ENCODE results near the gene CACHD1.
"Not testable (repeated sequence)": the region's sequence is repeated elsewhere in the genome, so short reads cannot be mapped to it uniquely, and the experiment has no call there.

CACHD1 gene

GRCh38 chr1:64686828-64687724, 217.1 kb downstream of the CACHD1 start:
- DNase-seq (ENCODE audit: extremely low read depth in 1 of 2, low read depth in 1 of 2): no peak

- DNase-seq (ENCODE audit: extremely low read depth in 1 of 2, low read depth in 1 of 2): no peak
These were observed 217.9 kb downstream of the CACHD1 start for GRCh38 chr1:64687725-64688327.

GRCh38 chr1:64691626-64692025, 221.7 kb downstream of the CACHD1 start:
- no peak for DNase-seq (ENCODE audit: extremely low read depth in 1 of 2, low read depth in 1 of 2)

- no peak for DNase-seq (ENCODE audit: extremely low read depth in 1 of 2, low read depth in 1 of 2)
These were observed 223.0 kb downstream of the CACHD1 start for GRCh38 chr1:64692911-64693310.

- DNase-seq (ENCODE audit: extremely low read depth in 1 of 2, low read depth in 1 of 2): no peak
These were observed 223.5 kb downstream of the CACHD1 start for GRCh38 chr1:64693406-64693805.

- no peak for DNase-seq (ENCODE audit: extremely low read depth in 1 of 2, low read depth in 1 of 2)
These were observed 226.9 kb downstream of the CACHD1 start for GRCh38 chr1:64696879-64697278.

- DNase-seq (ENCODE audit: extremely low read depth in 1 of 2, low read depth in 1 of 2): no peak
These were observed 229.4 kb downstream of the CACHD1 start for GRCh38 chr1:64699327-64699726.

- DNase-seq (ENCODE audit: extremely low read depth in 1 of 2, low read depth in 1 of 2): no peak
These were observed 231.1 kb downstream of the CACHD1 start for GRCh38 chr1:64701071-64701470.

GRCh38 chr1:64701886-64702285, 232.0 kb downstream of the CACHD1 start:
- DNase-seq (ENCODE audit: extremely low read depth in 1 of 2, low read depth in 1 of 2): no peak

- DNase-seq (ENCODE audit: extremely low read depth in 1 of 2, low read depth in 1 of 2): not testable (repeated sequence)
These were observed 232.7 kb downstream of the CACHD1 start for GRCh38 chr1:64702670-64703069.

- DNase-seq (ENCODE audit: extremely low read depth in 1 of 2, low read depth in 1 of 2): no peak
These were observed 233.7 kb downstream of the CACHD1 start for GRCh38 chr1:64703600-64703999.

GRCh38 chr1:64705591-64705990, 235.7 kb downstream of the CACHD1 start:
- no peak for DNase-seq (ENCODE audit: extremely low read depth in 1 of 2, low read depth in 1 of 2)

GRCh38 chr1:64711266-64711665, 241.3 kb downstream of the CACHD1 start:
- no peak for DNase-seq (ENCODE audit: extremely low read depth in 1 of 2, low read depth in 1 of 2)

- DNase-seq (ENCODE audit: extremely low read depth in 1 of 2, low read depth in 1 of 2): no peak
These were observed 242.1 kb downstream of the CACHD1 start for GRCh38 chr1:64712049-64712448.

GRCh38 chr1:64715186-64715585, 245.3 kb downstream of the CACHD1 start:
- no peak for DNase-seq (ENCODE audit: extremely low read depth in 1 of 2, low read depth in 1 of 2)

GRCh38 chr1:64721135-64721534, 251.2 kb downstream of the CACHD1 start:
- no peak for DNase-seq (ENCODE audit: extremely low read depth in 1 of 2, low read depth in 1 of 2)

GRCh38 chr1:64721576-64722145, 251.7 kb downstream of the CACHD1 start:
- no peak for DNase-seq (ENCODE audit: extremely low read depth in 1 of 2, low read depth in 1 of 2)

- DNase-seq (ENCODE audit: extremely low read depth in 1 of 2, low read depth in 1 of 2): no peak
These were observed 257.9 kb downstream of the CACHD1 start for GRCh38 chr1:64727861-64728260.

GRCh38 chr1:64733581-64734286, 263.8 kb downstream of the CACHD1 start:
- no peak for DNase-seq (ENCODE audit: extremely low read depth in 1 of 2, low read depth in 1 of 2)

GRCh38 chr1:64734287-64734652, 264.3 kb downstream of the CACHD1 start:
- DNase-seq (ENCODE audit: extremely low read depth in 1 of 2, low read depth in 1 of 2): no peak

- not testable (repeated sequence) for DNase-seq (ENCODE audit: extremely low read depth in 1 of 2, low read depth in 1 of 2)
These were observed 270.8 kb downstream of the CACHD1 start for GRCh38 chr1:64740687-64741086.
